GM12878 (cell line): ENCODE measurements around the gene EED. TPM values are rescaled to one million over a fixed set of nuclear protein-coding genes. Genes with fewer than 3 reads are reported as not detected.

ENCODE experiments used
- ATAC-seq: fragments of 200-7000 bp; cut with Tn5 transposase; 3 replicates; pipeline ENCODE4 v1.9.1; 2020; ENCODE audit warnings: mild to moderate bottlenecking, moderate library complexity
- BruUV-seq: library from RNA; stranded (reverse); fragments of 400-500 nt; replicated peaks from 2 replicates; lab custom pipeline; 2021; lab: Mats Ljungman, UMichigan
- CTCF ChIA-PET: fragments of 300-600 bp; sonication (Branson Sonifier 250); formaldehyde crosslinking; extraction: SDS; loops from one replicate; lab custom pipeline; 2021; ENCODE audit warnings: inconsistent platforms; lab: Yijun Ruan, JAX
- POLR2A ChIA-PET: fragments of 350-600 bp; formaldehyde crosslinking; extraction: SDS; loops from one replicate; lab custom pipeline; 2021; ENCODE audit warnings: inconsistent platforms; lab: Charles Lee
- RAD21 ChIA-PET: fragments of 300-600 bp; sonication (Branson Sonifier 250); formaldehyde crosslinking; loops from one replicate; lab custom pipeline; 2023; ENCODE audit warnings: antibody characterized with exemption; ENCODE audit not compliant: unreplicated experiment; lab: Charles Lee
- SMC1A ChIA-PET: fragments of 300-600 bp; sonication (Branson Sonifier 250); formaldehyde crosslinking; loops from one replicate; lab custom pipeline; 2023; ENCODE audit not compliant: unreplicated experiment, uncharacterized antibody; lab: Charles Lee
- DNase-seq: peaks from one replicate; pipeline ENCODE4 v3.0.0-alpha.2; 2011; ENCODE audit warnings: low read depth, low spot score
- FAIRE-seq: peaks from 3 replicates; lab custom pipeline; 2011; peaks lifted over from hg19 to GRCh38; lab: Jason Lieb, UNC
- H2AFZ ChIP-seq: 2 replicates; pipeline ENCODE4 v1.6.0; 2011; ENCODE audit warnings: low read depth, low read length, control low read depth; ENCODE audit not compliant: control insufficient read depth
- H3K27ac ChIP-seq: 2 replicates; pipeline ENCODE4 v1.5.1; 2011; ENCODE audit warnings: control low read depth; ENCODE audit not compliant: control insufficient read depth, insufficient read depth
- H3K27me3 ChIP-seq, 2 experiments: replicated peaks in 1 of 2; 2 replicates each; pipeline versions ENCODE4 v1.6.0 to v1.6.1; 2011; ENCODE audit warnings: low read length in 1 of 2; ENCODE audit not compliant: control insufficient read depth in 2 of 2, insufficient read depth in 2 of 2
- H3K36me3 ChIP-seq, 2 experiments: 2 replicates each; pipeline ENCODE4 v1.5.1; 2011; ENCODE audit warnings: low read length in 1 of 2; ENCODE audit not compliant: control insufficient read depth in 2 of 2, insufficient read depth in 2 of 2
- H3K4me1 ChIP-seq: 2 replicates; pipeline ENCODE4 v1.6.1; 2011; ENCODE audit warnings: mild to moderate bottlenecking, low read length, moderate library complexity, mixed read lengths; ENCODE audit not compliant: control insufficient read depth, insufficient read depth
- H3K4me2 ChIP-seq: 2 replicates; pipeline ENCODE4 v1.6.0; 2011; ENCODE audit warnings: control low read depth; ENCODE audit not compliant: control insufficient read depth, insufficient read depth
- H3K4me3 ChIP-seq: fragments of 200-600 bp; sonication (generic); 2 replicates; pipeline ENCODE4 v1.5.1; 2016
- H3K79me2 ChIP-seq: 2 replicates; pipeline ENCODE4 v1.6.0; 2011; ENCODE audit warnings: low read length; ENCODE audit not compliant: control insufficient read depth, insufficient read depth
- H3K9ac ChIP-seq: 2 replicates; pipeline ENCODE4 v1.8.0; 2011; ENCODE audit warnings: low read length, control low read depth, mixed read lengths; ENCODE audit not compliant: control insufficient read depth, insufficient read depth
- H3K9me3 ChIP-seq: replicated peaks from 3 replicates; pipeline ENCODE4 v1.5.1; 2011; ENCODE audit warnings: mild to moderate bottlenecking, low read length; ENCODE audit not compliant: control insufficient read depth, insufficient read depth
- H4K20me1 ChIP-seq: 2 replicates; pipeline ENCODE4 v1.6.0; 2011; ENCODE audit not compliant: control insufficient read depth, insufficient read depth
- ATF7 ChIP-seq: fragments of 450-650 bp; IDR thresholded peaks from 2 replicates; pipeline ENCODE4 v1.6.1; 2016; ENCODE audit warnings: low read depth, mild to moderate bottlenecking
- BRCA1 ChIP-seq: IDR thresholded peaks from 2 replicates; pipeline ENCODE4 v1.6.1; 2011; ENCODE audit warnings: low read depth, low read length, improper control_type of control experiment
- CHD2 ChIP-seq: IDR thresholded peaks from 2 replicates; pipeline ENCODE4 v1.6.1; 2011; ENCODE audit warnings: low read depth, low read length, improper control_type of control experiment, borderline replicate concordance
- CREB1 ChIP-seq: IDR thresholded peaks from 2 replicates; pipeline ENCODE4 v1.6.1; 2012; ENCODE audit warnings: low read depth, mild to moderate bottlenecking, inconsistent platforms
- EGR1 ChIP-seq, 2 experiments: IDR thresholded peaks; 1 replicate in 1 of 2; 2 replicates in 1 of 2; pipeline ENCODE4 v1.6.1; 2011 to 2012; ENCODE audit warnings: low read depth in 2 of 2, low read length in 2 of 2, borderline replicate concordance in 1 of 2, mild to moderate bottlenecking in 1 of 2, moderate library complexity in 1 of 2
- EP300 ChIP-seq, 2 experiments: fragments of 150-350 bp in 1 of 2; IDR thresholded peaks; 2 replicates each; pipeline ENCODE4 v1.6.1; 2011 to 2012; ENCODE audit warnings: low read depth in 2 of 2, low read length in 2 of 2, borderline replicate concordance in 1 of 2, improper control_type of control experiment in 1 of 2, inconsistent platforms in 1 of 2; ENCODE audit not compliant: control insufficient read depth in 1 of 2
- HDAC6 ChIP-seq: fragments of 200-600 bp; sonication (generic); IDR thresholded peaks from one replicate; pipeline ENCODE4 v1.8.0; 2017; ENCODE audit warnings: antibody characterized with exemption; ENCODE audit not compliant: unreplicated experiment
- NFIC ChIP-seq: IDR thresholded peaks from 2 replicates; pipeline ENCODE4 v1.6.1; 2012; ENCODE audit warnings: low read depth, mild to moderate bottlenecking, inconsistent platforms, low read length, moderate library complexity
- NFYB ChIP-seq: IDR thresholded peaks from 2 replicates; pipeline ENCODE4 v1.6.1; 2011; ENCODE audit warnings: low read depth, mild to moderate bottlenecking, low read length, improper control_type of control experiment, moderate library complexity; ENCODE audit not compliant: insufficient read depth
- NR2C2 ChIP-seq: IDR thresholded peaks from 2 replicates; pipeline ENCODE4 v1.6.1; 2011; ENCODE audit warnings: borderline replicate concordance, low read depth; ENCODE audit not compliant: control insufficient read depth, insufficient read length
- SIX5 ChIP-seq: IDR thresholded peaks from 2 replicates; pipeline ENCODE4 v1.6.1; 2011; ENCODE audit warnings: mild to moderate bottlenecking, low read depth, low read length, moderate library complexity; ENCODE audit not compliant: severe bottlenecking
- STAT1 ChIP-seq: fragments of 450-650 bp; conservative IDR thresholded peaks from 2 replicates; pipeline ENCODE4 v1.6.1; 2014; ENCODE audit warnings: antibody characterized with exemption, mild to moderate bottlenecking
- SUPT20H ChIP-seq: IDR thresholded peaks from 2 replicates; pipeline ENCODE4 v1.6.1; 2011; ENCODE audit warnings: low read depth, mild to moderate bottlenecking, low read length, moderate library complexity, borderline replicate concordance; ENCODE audit not compliant: control insufficient read depth
- WRNIP1 ChIP-seq: IDR thresholded peaks from 2 replicates; pipeline ENCODE4 v1.6.1; 2011; ENCODE audit warnings: low read depth, low read length, improper control_type of control experiment, borderline replicate concordance
- YBX1 ChIP-seq: fragments of 450-650 bp; IDR thresholded peaks from 2 replicates; pipeline ENCODE4 v1.6.1; 2016; ENCODE audit warnings: antibody characterized with exemption
- ZSCAN29 ChIP-seq: fragments of 450-650 bp; IDR thresholded peaks from 2 replicates; pipeline ENCODE4 v1.6.1; 2017; ENCODE audit warnings: mild to moderate bottlenecking, moderate library complexity
- WGBS: methylation state at CpG from one replicate; pipeline ENCODE4 v1.1.6; 2016; ENCODE audit warnings: low lambda C conversion rate; ENCODE audit not compliant: insufficient replicate concordance, insufficient coverage; ENCODE audit errors: missing lambda C conversion rate; 5-methylcytosine and 5-hydroxymethylcytosine counted together
- in situ Hi-C: fragments of 300-500 bp; cut with MboI; formaldehyde crosslinking; loops from 9 replicates; pipeline ENCODE4 v1.14.3; 2018; ENCODE audit warnings: mixed read lengths
- intact Hi-C: fragments of 100-400 bp; cut with micrococcal nuclease; formaldehyde crosslinking; loops from one replicate; pipeline ENCODE4 v1.14.2; 2022; ENCODE audit not compliant: unreplicated experiment
- polyA plus RNA-seq, 11 experiments: library from polyadenylated mRNA; depleted of rRNA in 4 of 11; unstranded in 6 of 11; stranded (reverse) in 5 of 11; fragments of >200 nt; fragmentation: Nextera tagmentation in 4 of 11; fragmentation: Illumina TruSeq in 1 of 11; extraction: Ambion mirVana in 4 of 11; extraction: Trizol in 1 of 11; gene quantifications; 1 replicate in 1 of 11; 2 replicates in 10 of 11; pipeline versions ENCODE4 v1.2.1 to v1.2.3, GENCODE V29; 2011 to 2016; ENCODE audit warnings: inconsistent platforms in 2 of 11, missing spikeins in 2 of 11, low read depth in 1 of 11
- total RNA-seq, 4 experiments: library from RNA; depleted of rRNA in 3 of 4; stranded (reverse); fragments of >200 nt in 3 of 4; fragmentation: Illumina TruSeq in 1 of 4; extraction: Trizol in 1 of 4; gene quantifications; 2 replicates each; pipeline versions ENCODE4 v1.2.1 to v1.2.3, GENCODE V29; 2013 to 2021
- TF ChIP-seq, protein P1 (sequence below): IDR thresholded peaks from 2 replicates; pipeline ENCODE4 v1.6.1; 2011; ENCODE audit warnings: borderline replicate concordance, low read depth, mild to moderate bottlenecking, moderate library complexity, low read length; ENCODE audit not compliant: insufficient read depth, poor library complexity, severe bottlenecking
- TF ChIP-seq, protein P2 (sequence below): IDR thresholded peaks from 2 replicates; pipeline ENCODE4 v1.6.1; 2011; ENCODE audit warnings: borderline replicate concordance, low read depth, mild to moderate bottlenecking, moderate library complexity, mixed read lengths, low read length; ENCODE audit not compliant: insufficient read depth; ENCODE audit errors: extremely low read length

EED gene
- total and polyA plus RNA-seq, 10 of the 15 experiments (the other 5 are each of a cell fraction or from before 2014, with no cell fraction given): 41.5 to 140 (median 72.2) TPM

GRCh38 chr11:86259730-86260129 lies 15.2 kb downstream of the EED start:
- in situ Hi-C loops: no loop called here
- Histone ChIP-seq H3K4me3 (no peak overlapping the region), H3K4me1 (peaks cover 9% of the 10 kb centered on the region), H3K36me3 (peaks cover 12 to 27% of the 10 kb centered on the region in 2 experiments), H3K4me2 (no peak overlapping the region), H3K9ac (no peak overlapping the region), H3K9me3 (no peaks in the 10 kb centered on the region), H4K20me1 (no peaks in the 10 kb centered on the region), H3K27ac (no peak overlapping the region), H2AFZ (no peak overlapping the region), H3K79me2 (peaks cover 39% of the 10 kb centered on the region), H3K27me3 (no peaks in the 10 kb centered on the region)
- intact Hi-C loops: no loop called here
- ChIA-PET SMC1A (interaction anchor here (0.6 to 2.4 kb wide), 11 partner anchors 8 to 701 kb away, joined by 3 to 11 read pairs (median 4); no protein-coding TSS in a partner anchor), CTCF (interaction anchor here (0.7 to 1.3 kb wide), 4 partner anchors 10 to 218 kb away, joined by 3 to 4 read pairs (median 3); no protein-coding TSS in a partner anchor), RAD21 (interaction anchor here (0.7 to 1.2 kb wide), 2 partner anchors 66 to 218 kb away, joined by 3 read pairs; no protein-coding TSS in a partner anchor), POLR2A (no interaction called here)
- TF ChIP-seq WRNIP1 (no peak), STAT1 (no peak), BRCA1 (no peak), NFYB (no peak), EGR1 (IDR thresholded peaks at IDR 0.05; ENCODE audit: borderline replicate concordance in 1 of 2, low read depth in 2 of 2, low read length in 2 of 2) (no peak), SUPT20H (no peak), NFIC (no peak), SIX5 (no peak), CREB1 (no peak), CHD2 (no peak), ATF7 (no peak), EP300 (IDR thresholded peaks at IDR 0.05; ENCODE audit: borderline replicate concordance in 1 of 2, control insufficient read depth in 1 of 2, low read depth in 2 of 2, low read length in 2 of 2) (no peak), ZSCAN29 (no peak), YBX1 (no peak), NR2C2 (no peak), HDAC6 (no peak)
- TF ChIP-seq, protein P1, sequence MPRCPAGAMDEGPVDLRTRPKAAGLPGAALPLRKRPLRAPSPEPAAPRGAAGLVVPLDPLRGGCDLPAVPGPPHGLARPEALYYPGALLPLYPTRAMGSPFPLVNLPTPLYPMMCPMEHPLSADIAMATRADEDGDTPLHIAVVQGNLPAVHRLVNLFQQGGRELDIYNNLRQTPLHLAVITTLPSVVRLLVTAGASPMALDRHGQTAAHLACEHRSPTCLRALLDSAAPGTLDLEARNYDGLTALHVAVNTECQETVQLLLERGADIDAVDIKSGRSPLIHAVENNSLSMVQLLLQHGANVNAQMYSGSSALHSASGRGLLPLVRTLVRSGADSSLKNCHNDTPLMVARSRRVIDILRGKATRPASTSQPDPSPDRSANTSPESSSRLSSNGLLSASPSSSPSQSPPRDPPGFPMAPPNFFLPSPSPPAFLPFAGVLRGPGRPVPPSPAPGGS: no peak
- TF ChIP-seq, protein P2, sequence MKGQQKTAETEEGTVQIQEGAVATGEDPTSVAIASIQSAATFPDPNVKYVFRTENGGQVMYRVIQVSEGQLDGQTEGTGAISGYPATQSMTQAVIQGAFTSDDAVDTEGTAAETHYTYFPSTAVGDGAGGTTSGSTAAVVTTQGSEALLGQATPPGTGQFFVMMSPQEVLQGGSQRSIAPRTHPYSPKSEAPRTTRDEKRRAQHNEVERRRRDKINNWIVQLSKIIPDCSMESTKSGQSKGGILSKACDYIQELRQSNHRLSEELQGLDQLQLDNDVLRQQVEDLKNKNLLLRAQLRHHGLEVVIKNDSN: no peak
- ATAC-seq (no peak), DNase-seq (no peak), FAIRE-seq (no peak)
- TSS peak; percentile 0 for BruUV-seq
- 88% methylated on average over 1 of the region's 1 CpG for WGBS
